Measurements from ENCODE around the gene TP53TG5.
A peak's percentile ranks its signal among the peaks of the same experiment; 100 is the strongest.

TP53TG5 gene

DNA sequence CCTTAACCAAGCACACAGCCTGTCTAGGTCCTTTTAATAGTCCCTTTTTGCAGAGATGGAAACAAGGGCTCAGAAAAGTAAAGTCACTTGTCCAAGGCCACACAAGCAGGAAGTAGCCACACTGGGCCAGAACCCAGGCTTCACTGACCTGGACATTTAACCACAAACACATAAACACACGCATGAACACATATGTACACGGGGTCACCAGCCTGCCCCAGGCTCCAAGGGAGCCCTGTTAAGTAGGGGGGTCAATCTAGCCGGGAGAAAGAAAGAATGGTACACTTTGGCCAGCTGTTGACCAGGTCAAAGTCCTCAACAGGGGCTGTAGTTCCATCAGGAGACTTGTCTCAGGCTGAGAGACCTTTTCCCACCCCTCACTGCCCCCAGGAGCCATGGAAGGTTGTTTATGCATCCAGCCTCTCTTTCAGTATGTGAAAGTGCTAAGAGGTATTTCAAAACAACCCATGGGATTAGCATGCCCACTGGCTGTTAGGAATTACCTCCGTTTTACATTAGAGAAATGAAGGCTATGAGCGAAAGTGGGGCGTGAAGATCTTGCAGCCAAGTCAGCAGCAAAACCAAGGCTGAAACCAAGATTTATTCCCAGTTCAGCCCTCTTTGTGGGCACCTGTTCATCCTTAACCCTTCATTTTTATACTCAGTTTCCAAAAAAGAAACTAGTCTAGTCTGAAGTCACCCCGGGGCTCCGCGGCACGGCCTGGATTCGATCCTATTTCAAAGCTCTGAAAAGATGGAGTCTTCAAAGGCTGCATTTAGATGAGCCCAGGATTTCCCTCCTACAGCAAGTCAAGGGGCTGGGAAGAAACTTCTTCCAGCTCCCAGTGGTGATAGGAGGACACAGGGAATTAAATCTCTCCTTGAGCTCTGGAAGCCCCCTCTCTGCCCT, 39.7 kb downstream of the TP53TG5 start:
- Histone ChIP-seq H3K9ac (ENCODE audit: low read length) (peak overlapping the region; percentile 68), H3K4me1 (ENCODE audit: control insufficient read depth, insufficient read depth, low read length) (peaks cover 79% of the 10 kb centered on the region), H3K9me3 (ENCODE audit: control insufficient read depth, low read length) (no peaks in the 10 kb centered on the region), H3K27me3 (ENCODE audit: control insufficient read depth, insufficient read depth, low read length) (no peaks in the 10 kb centered on the region), H3K4me3 (ENCODE audit: low read length) (peak overlapping the region; percentile 28), H3K36me3 (ENCODE audit: control insufficient read depth, insufficient read depth, low read length) (peaks cover 6% of the 10 kb centered on the region)

DNA sequence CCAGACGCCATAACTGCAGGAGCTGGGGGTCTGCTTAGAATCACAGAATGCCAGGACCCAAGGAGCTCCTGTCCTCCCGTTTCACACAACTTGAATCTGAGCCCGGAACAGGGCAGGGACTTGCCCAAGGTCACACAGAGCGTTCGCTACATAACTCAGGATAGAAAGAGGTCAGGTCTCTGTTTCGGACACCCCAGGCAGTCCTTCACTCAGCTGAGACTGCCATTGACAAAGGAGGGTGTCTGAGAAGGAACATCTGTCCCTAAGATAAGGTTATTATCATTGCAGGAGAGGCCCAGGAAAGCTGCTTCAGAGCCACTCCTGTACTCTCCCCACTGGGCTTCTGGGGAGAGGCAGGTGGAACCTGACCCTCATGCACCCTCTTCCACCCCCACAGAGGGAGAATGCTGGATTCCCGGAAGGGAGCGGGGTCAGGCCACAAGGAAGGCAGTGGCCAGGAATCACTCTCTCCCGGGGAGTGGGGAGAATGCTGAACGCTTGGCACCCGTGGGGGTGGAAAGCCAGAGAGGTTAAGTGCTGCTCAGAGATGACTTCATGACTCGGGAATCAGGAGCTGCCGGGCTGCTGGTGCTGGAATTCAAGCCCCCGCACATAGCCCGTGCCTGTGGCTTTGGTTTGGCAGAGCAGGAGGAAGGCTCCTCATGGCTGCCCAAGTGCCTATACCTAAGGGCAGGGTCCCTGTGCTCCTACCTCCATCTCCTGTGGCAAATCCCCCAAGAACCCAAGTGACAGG, 40.6 kb downstream of the TP53TG5 start:
- peaks cover 14% of the 10 kb centered on the region for H3K36me3 ChIP-seq (ENCODE audit: control insufficient read depth, insufficient read depth, low read length)
- no peaks in the 10 kb centered on the region for H3K9me3 ChIP-seq (ENCODE audit: control insufficient read depth, low read length)
- peaks cover 71% of the 10 kb centered on the region for H3K4me1 ChIP-seq (ENCODE audit: control insufficient read depth, insufficient read depth, low read length)
- no peaks in the 10 kb centered on the region for H3K27me3 ChIP-seq (ENCODE audit: control insufficient read depth, insufficient read depth, low read length)
- H3K9ac ChIP-seq (ENCODE audit: low read length) = peak overlapping the region; percentile 68
- peak overlapping the region; percentile 28 for H3K4me3 ChIP-seq (ENCODE audit: low read length)

DNA sequence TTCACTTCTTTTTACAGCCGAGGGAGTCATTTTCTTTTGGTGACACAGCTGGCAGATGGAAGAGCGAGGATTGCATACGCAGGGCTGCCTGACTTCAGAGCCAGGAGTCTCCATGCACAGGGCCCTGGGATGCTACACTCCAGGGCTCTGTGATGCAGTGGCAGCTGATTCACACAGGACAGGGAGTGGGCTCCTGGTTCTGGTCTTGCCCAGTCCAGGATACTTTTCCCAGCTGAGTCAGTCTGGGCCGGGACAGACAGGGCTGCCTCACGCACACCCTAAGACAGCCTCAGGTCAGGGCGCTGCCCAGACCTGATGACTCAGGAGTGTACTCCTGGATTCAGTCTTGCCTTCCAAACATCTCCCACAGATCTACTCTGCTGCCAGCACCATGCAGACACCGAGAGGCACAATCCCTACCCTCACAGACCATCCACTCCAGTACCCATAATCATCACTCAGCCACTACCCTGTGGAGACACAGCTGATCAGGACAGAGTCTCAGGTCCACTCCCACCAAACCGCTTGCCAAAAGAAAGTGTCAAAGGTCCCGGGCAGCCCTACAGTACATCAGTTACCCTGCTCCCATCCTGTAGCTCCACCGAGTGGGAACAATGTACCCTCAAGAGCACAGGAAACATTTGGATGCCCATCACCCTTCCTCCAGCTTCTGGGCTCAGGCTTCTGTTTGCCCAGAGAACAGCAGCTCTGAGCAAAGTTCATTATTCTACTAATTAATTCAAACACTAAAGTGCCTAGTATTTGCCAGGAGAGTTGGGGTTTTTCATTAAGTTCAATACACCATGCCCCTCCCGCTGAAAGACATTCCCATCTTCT, 41.4 kb downstream of the TP53TG5 start:
- peaks cover 63% of the 10 kb centered on the region for H3K4me1 ChIP-seq (ENCODE audit: control insufficient read depth, insufficient read depth, low read length)
- no peaks in the 10 kb centered on the region for H3K27me3 ChIP-seq (ENCODE audit: control insufficient read depth, insufficient read depth, low read length)
- H3K4me3 ChIP-seq (ENCODE audit: low read length) = no peak overlapping the region
- peak overlapping the region; percentile 68 for H3K9ac ChIP-seq (ENCODE audit: low read length)
- peaks cover 15% of the 10 kb centered on the region for H3K36me3 ChIP-seq (ENCODE audit: control insufficient read depth, insufficient read depth, low read length)
- H3K9me3 ChIP-seq (ENCODE audit: control insufficient read depth, low read length) = no peaks in the 10 kb centered on the region

DNA sequence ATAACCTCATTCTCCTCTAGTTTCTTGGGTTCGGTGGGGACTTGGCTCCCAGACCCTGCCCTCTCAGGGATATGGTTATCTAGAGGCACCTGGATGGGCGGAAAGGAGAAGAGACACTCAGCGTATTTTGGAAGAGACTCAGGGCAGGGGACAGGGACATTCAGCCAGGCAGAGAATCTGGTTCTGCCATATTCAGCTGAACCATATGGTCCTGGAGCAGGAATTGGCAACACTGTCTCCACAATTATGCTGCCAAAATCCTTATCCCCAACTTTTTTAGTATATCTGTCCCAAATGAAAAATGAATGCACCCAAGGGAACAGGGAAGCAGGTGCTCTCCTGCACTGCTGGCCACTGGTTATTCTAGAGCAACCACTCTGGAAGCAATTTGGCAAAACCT, 47.6 kb downstream of the TP53TG5 start:
- H3K9ac ChIP-seq (ENCODE audit: low read length) = no peak overlapping the region
- no peak overlapping the region for H3K4me3 ChIP-seq (ENCODE audit: low read length)
- H3K27me3 ChIP-seq (ENCODE audit: control insufficient read depth, insufficient read depth, low read length) = no peaks in the 10 kb centered on the region
- H3K4me1 ChIP-seq (ENCODE audit: control insufficient read depth, insufficient read depth, low read length) = peaks cover 23% of the 10 kb centered on the region
- no peaks in the 10 kb centered on the region for H3K9me3 ChIP-seq (ENCODE audit: control insufficient read depth, low read length)
- peaks cover 41% of the 10 kb centered on the region for H3K36me3 ChIP-seq (ENCODE audit: control insufficient read depth, insufficient read depth, low read length)

DNA sequence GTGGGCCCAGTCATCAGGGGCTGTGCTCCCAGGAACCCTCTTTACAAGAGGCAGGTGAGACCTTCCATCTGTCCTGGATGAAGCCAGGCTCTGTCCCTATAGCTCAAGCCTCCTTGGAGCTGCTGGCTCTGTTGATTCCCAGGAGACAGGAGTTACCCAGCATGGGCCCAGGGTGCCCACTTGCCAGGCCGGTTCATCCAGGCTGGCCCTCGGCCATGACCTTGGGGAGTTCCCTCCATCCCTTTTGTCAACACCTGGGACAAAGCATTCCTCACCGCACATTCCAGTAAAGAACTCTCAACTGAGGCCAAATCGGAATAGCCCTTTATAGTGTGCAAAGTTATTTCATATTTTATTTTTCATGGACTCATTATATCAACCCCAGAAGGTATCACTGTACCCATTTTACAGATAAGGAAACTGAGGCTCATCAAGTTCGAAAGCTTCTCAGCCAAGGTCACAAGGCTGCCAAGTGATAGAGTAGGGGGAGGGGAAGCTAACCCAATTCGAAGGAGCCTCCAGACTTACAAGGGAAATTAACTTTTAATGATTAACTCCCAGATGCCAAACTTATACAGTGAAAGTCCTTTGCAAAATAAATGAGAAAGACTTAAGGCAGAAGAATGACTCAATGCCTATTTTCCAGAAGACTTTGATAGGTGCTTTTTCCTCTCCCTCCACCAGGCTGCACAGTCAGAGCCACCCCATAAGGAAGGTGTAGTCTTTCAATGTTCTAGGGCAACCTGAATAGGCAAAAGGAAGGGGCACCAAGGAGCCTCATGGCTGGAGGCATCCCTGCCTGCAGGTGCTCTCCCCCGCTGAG, 48.4 kb downstream of the TP53TG5 start:
- no peak overlapping the region for H3K4me3 ChIP-seq (ENCODE audit: low read length)
- peaks cover 37% of the 10 kb centered on the region for H3K36me3 ChIP-seq (ENCODE audit: control insufficient read depth, insufficient read depth, low read length)
- H3K9ac ChIP-seq (ENCODE audit: low read length) = no peak overlapping the region
- no peaks in the 10 kb centered on the region for H3K9me3 ChIP-seq (ENCODE audit: control insufficient read depth, low read length)
- peaks cover 20% of the 10 kb centered on the region for H3K4me1 ChIP-seq (ENCODE audit: control insufficient read depth, insufficient read depth, low read length)
- H3K27me3 ChIP-seq (ENCODE audit: control insufficient read depth, insufficient read depth, low read length) = no peaks in the 10 kb centered on the region

DNA sequence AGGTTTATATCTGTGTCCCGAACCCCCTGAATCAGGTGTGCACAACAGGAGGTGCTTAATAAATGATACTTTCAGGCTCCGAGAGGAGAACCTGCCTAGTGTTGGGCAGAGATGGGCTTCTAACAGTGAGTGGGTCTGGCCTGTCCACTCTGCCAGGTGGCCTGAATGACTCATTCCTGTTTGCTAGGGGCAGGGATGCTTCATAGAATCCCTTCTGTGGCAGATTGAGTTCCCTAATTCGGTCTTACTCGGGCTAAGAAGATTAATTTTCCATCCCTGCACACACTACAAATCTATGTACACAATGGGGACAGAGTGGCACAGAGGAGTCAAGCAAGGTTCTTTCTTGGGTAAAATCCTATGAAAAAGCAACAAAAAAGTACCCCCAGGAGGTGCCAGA, 49.7 kb downstream of the TP53TG5 start:
- H3K27me3 ChIP-seq (ENCODE audit: control insufficient read depth, insufficient read depth, low read length) = no peaks in the 10 kb centered on the region
- no peak overlapping the region for H3K9ac ChIP-seq (ENCODE audit: low read length)
- H3K9me3 ChIP-seq (ENCODE audit: control insufficient read depth, low read length) = no peaks in the 10 kb centered on the region
- peaks cover 37% of the 10 kb centered on the region for H3K36me3 ChIP-seq (ENCODE audit: control insufficient read depth, insufficient read depth, low read length)
- no peak overlapping the region for H3K4me3 ChIP-seq (ENCODE audit: low read length)
- peaks cover 20% of the 10 kb centered on the region for H3K4me1 ChIP-seq (ENCODE audit: control insufficient read depth, insufficient read depth, low read length)

DNA sequence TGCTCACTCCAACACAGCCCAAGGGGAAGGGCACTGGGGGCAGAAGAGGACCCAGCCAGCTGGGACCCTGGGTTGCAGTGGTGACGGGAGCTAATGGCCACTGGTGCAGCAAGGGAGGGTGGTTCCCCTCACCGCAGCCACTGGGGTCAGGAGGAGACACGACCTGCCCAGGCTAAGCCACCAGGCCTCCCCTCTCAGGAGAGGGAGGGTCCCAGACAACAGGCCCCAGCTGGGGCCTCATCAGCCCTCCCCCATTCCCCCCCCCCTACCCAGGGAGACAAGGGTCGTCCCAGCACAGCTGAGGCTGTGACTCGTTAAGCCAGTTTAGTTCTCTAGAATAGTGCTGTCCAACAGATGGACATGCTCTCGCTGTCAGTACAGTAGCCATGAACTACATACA, 52.8 kb downstream of the TP53TG5 start:
- no peaks in the 10 kb centered on the region for H3K9me3 ChIP-seq (ENCODE audit: control insufficient read depth, low read length)
- peaks cover 12% of the 10 kb centered on the region for H3K4me1 ChIP-seq (ENCODE audit: control insufficient read depth, insufficient read depth, low read length)
- no peaks in the 10 kb centered on the region for H3K27me3 ChIP-seq (ENCODE audit: control insufficient read depth, insufficient read depth, low read length)
- H3K9ac ChIP-seq (ENCODE audit: low read length) = no peak overlapping the region
- peaks cover 19% of the 10 kb centered on the region for H3K36me3 ChIP-seq (ENCODE audit: control insufficient read depth, insufficient read depth, low read length)
- no peak overlapping the region for H3K4me3 ChIP-seq (ENCODE audit: low read length)

DNA sequence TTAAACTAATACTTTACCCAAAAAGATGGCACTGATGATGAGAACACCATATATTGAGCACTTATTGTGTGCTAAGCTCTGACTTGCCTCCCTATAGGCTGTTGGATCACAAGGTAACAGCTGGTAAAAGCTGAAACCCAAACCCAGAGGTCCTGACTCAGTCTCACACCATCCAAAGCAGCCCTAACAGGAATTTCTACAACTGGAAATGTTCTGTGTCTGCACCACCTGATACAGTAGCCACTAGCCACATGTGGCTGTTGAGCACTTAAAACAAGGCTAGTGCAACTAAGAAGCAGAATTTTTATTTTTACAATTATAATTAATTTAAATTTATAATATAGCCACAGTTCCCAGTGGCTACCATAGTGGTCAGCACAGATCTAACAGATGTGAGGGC, 54.4 kb downstream of the TP53TG5 start:
- H3K36me3 ChIP-seq (ENCODE audit: control insufficient read depth, insufficient read depth, low read length) = peaks cover 4% of the 10 kb centered on the region
- H3K9ac ChIP-seq (ENCODE audit: low read length) = no peak overlapping the region
- H3K4me1 ChIP-seq (ENCODE audit: control insufficient read depth, insufficient read depth, low read length) = peaks cover 3% of the 10 kb centered on the region
- no peak overlapping the region for H3K4me3 ChIP-seq (ENCODE audit: low read length)
- H3K27me3 ChIP-seq (ENCODE audit: control insufficient read depth, insufficient read depth, low read length) = peaks cover under 1% of the 10 kb centered on the region
- H3K9me3 ChIP-seq (ENCODE audit: control insufficient read depth, low read length) = no peaks in the 10 kb centered on the region

DNA sequence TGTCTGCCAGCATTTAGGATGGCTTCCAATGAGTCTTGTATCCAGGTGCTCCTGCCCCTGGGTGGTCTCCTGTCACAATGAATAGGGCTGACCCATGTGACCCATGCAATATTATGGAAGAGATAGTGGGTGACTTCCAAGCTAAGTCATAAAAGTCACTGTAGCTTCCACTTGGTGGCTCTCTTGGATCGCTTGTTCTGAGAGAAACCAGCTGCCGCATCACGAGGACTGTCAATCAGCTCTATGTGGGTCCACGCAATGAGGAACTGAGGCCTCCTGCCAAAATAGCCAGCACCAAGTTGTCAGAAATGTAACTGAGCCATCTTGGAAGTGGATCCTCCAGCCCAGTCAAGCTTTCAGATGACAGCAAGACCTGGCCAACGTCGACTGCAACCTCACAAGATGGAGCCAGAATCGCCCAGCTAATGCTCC, 55.2 kb downstream of the TP53TG5 start:
- no peaks in the 10 kb centered on the region for H3K36me3 ChIP-seq (ENCODE audit: control insufficient read depth, insufficient read depth, low read length)
- H3K9ac ChIP-seq (ENCODE audit: low read length) = no peak overlapping the region
- H3K4me3 ChIP-seq (ENCODE audit: low read length) = no peak overlapping the region
- H3K9me3 ChIP-seq (ENCODE audit: control insufficient read depth, low read length) = no peaks in the 10 kb centered on the region
- peaks cover 7% of the 10 kb centered on the region for H3K27me3 ChIP-seq (ENCODE audit: control insufficient read depth, insufficient read depth, low read length)
- H3K4me1 ChIP-seq (ENCODE audit: control insufficient read depth, insufficient read depth, low read length) = peaks cover 3% of the 10 kb centered on the region

Measured in mucosa of stomach (tissue), 1 donor.